ENCODE results near the gene GADL1. TPM values are rescaled to one million over a fixed set of nuclear protein-coding genes. Genes with fewer than 3 reads are reported as not detected.

Gene GADL1
- total RNA-seq, 4 donors from 2014 or later, result not detected

DNA sequence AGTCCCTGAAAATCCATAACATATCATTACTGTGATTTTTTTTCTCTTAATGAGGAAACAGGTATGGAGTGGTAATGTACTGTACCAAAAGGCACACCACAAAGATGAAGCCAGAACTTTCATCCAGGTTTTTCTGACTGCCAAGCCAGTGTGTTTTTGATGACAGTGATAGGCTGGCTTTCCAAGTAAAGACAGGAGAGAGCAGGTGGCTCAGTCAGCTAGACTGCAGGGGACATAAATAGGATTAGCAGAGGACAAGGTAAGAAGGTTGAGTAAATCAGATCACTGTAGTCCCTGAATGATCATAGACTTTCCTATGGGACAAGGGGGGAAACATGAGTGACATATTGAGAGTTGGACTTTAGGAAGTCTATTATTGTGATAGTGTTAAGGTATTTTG lies 127.9 kb downstream of the GADL1 start:
- intact Hi-C loops (cut with DNase I), result no loop called here

DNA sequence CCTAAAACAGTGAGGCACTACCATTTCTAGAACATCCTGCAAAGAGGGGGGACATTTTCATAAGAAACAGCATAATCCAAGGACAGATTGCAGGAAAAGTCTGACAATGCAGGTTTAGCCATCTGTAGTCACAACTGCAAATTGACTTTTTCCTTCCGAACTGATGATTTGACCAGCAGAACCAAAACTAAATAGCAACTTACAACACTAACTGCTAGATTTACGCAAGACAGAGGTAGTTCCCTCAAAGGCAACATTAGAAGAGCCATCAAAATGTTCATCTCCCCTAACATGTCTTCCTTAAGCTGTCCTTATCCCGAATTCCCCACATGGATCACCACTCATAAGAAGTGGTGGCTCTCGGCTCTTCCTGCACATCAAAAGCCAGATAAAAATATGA lies 129.6 kb downstream of the GADL1 start:
- intact Hi-C loops (cut with DNase I), result no loop called here
- no peak for TF ChIP-seq POLR2A (IDR thresholded peaks at IDR 0.05)
- TF ChIP-seq, protein P1, sequence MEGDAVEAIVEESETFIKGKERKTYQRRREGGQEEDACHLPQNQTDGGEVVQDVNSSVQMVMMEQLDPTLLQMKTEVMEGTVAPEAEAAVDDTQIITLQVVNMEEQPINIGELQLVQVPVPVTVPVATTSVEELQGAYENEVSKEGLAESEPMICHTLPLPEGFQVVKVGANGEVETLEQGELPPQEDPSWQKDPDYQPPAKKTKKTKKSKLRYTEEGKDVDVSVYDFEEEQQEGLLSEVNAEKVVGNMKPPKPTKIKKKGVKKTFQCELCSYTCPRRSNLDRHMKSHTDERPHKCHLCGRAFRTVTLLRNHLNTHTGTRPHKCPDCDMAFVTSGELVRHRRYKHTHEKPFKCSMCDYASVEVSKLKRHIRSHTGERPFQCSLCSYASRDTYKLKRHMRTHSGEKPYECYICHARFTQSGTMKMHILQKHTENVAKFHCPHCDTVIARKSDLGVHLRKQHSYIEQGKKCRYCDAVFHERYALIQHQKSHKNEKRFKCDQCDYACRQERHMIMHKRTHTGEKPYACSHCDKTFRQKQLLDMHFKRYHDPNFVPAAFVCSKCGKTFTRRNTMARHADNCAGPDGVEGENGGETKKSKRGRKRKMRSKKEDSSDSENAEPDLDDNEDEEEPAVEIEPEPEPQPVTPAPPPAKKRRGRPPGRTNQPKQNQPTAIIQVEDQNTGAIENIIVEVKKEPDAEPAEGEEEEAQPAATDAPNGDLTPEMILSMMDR (IDR thresholded peaks at IDR 0.05), result no peak
- no peak for DNase-seq
- Histone ChIP-seq H3K9me3 (no peaks in the 10 kb centered on the region), H3K36me3 (no peaks in the 10 kb centered on the region), H3K27me3 (no peaks in the 10 kb centered on the region), H3K4me3 (no peak overlapping the region), H3K4me1 (peaks cover 0 to 6% (median 0%) of the 10 kb centered on the region in 3 donors), H3K27ac (no peak overlapping the region)
- 58 to 63% methylated on average over 4 of the region's 4 CpGs for WGBS, 2 donors

More for the DNA sequence above, 127.9 kb downstream of the GADL1 start:
- H3K27me3 ChIP-seq, result no peaks in the 10 kb centered on the region
- H3K9me3 ChIP-seq, result no peaks in the 10 kb centered on the region
- peaks cover 0 to 14% (median 6%) of the 10 kb centered on the region in 3 donors for H3K4me1 ChIP-seq
- H3K27ac ChIP-seq, result no peak overlapping the region
- no peak for TF ChIP-seq POLR2A (IDR thresholded peaks at IDR 0.05)
- TF ChIP-seq, protein P1 (IDR thresholded peaks at IDR 0.05), result no peak
- no peak overlapping the region for H3K4me3 ChIP-seq
- DNase-seq, result no peak
- no peaks in the 10 kb centered on the region for H3K36me3 ChIP-seq

DNA sequence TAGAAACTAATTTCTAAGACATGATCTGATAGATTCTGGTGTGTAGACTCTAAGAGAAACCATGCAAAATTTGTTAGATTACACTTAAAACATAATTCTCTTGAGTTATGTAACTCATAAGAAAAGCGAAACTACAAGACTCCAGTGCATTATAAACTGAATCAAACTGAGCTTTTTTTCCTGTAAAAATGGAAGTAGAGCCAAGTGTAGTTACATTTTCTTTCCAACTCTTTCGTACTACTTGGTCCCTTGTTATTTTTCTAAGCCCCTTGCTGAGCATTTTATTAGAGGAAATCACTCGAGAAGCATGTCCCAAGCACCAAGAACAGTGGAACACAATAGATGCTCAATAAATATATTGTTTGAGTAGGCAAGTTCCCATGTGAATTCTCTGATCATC lies 130.2 kb downstream of the GADL1 start:
- no peak for DNase-seq
- H3K4me1 ChIP-seq, result peaks cover 0 to 6% (median 0%) of the 10 kb centered on the region in 3 donors
- 47 to 48% methylated on average over 3 of the region's 3 CpGs for WGBS, 2 donors

DNA sequence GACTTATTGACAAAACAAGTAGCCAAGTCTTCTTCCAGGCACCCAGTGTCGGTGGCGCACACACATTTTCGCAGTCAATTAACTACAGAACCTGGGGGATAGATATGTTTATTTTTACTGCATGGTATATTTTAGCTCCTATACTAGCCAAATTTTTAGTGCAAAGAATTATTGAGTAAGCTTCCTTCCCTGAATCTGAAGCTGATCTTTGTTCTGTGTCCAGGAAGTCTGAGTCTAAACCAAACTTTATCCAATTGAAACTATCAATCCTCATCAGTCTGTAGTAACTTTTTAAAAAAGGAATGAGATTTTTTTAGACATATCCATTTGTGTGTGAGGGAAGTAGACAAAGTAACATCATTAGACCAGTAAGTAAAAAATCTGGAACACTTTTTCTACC lies 133.1 kb downstream of the GADL1 start:
- H3K36me3 ChIP-seq, result no peaks in the 10 kb centered on the region
- intact Hi-C loops (cut with DNase I), result no loop called here
- no peaks in the 10 kb centered on the region for H3K27me3 ChIP-seq

More for the DNA sequence above, 130.2 kb downstream of the GADL1 start:
- TF ChIP-seq, protein P1 (IDR thresholded peaks at IDR 0.05), result no peak
- no peak for TF ChIP-seq POLR2A (IDR thresholded peaks at IDR 0.05)
- no peak overlapping the region for H3K4me3 ChIP-seq
- H3K27ac ChIP-seq, result no peak overlapping the region
- no peaks in the 10 kb centered on the region for H3K9me3 ChIP-seq
- H3K27me3 ChIP-seq, result no peaks in the 10 kb centered on the region
- no peaks in the 10 kb centered on the region for H3K36me3 ChIP-seq
- intact Hi-C loops (cut with DNase I), result no loop called here

DNA sequence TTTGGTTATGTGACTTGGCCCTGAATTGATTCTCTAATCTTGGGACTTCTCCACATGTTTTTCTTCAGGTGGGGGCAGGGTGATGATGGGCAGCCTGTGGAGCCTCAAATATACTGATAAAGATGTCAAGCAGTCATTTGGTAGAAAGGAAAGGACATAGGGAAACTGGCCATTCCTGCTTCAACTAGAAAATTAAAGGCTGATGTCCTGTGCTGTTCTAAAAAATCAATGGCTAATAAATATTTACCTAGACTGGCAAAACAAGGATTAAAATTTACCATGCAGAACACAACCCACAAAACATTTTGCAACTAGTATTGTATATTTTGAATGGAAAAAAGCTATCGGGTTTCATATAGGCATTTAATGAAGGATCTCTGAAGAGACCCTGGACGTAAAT lies 133.7 kb downstream of the GADL1 start:
- no peaks in the 10 kb centered on the region for H3K27me3 ChIP-seq
- H3K4me3 ChIP-seq, result no peak overlapping the region
- no peak for DNase-seq
- no peak overlapping the region for H3K27ac ChIP-seq
- no peaks in the 10 kb centered on the region for H3K36me3 ChIP-seq
- no peaks in the 10 kb centered on the region for H3K4me1 ChIP-seq
- intact Hi-C loops (cut with DNase I), result no loop called here
- WGBS, 2 donors, result 87 to 88% methylated on average over 2 of the region's 2 CpGs
- no peaks in the 10 kb centered on the region for H3K9me3 ChIP-seq
- TF ChIP-seq POLR2A (IDR thresholded peaks at IDR 0.05), result no peak
- TF ChIP-seq, protein P1 (IDR thresholded peaks at IDR 0.05), result no peak

More for the DNA sequence above, 133.1 kb downstream of the GADL1 start:
- no peaks in the 10 kb centered on the region for H3K9me3 ChIP-seq
- H3K27ac ChIP-seq, result no peak overlapping the region
- DNase-seq, result no peak
- TF ChIP-seq, protein P1 (IDR thresholded peaks at IDR 0.05), result no peak
- TF ChIP-seq POLR2A (IDR thresholded peaks at IDR 0.05), result no peak
- no peaks in the 10 kb centered on the region for H3K4me1 ChIP-seq
- no peak overlapping the region for H3K4me3 ChIP-seq
- WGBS, 2 donors, result 88 to 100% methylated on average over 3 of the region's 3 CpGs
